Measurements from ENCODE around the gene RANBP3. TPM values are rescaled to one million over a fixed set of nuclear protein-coding genes. Genes with fewer than 3 reads are reported as not detected.

Gene RANBP3
- total RNA-seq, 2 experiments from 2014 or later = 74.3 to 90.2 TPM

- intact Hi-C loops (cut with micrococcal nuclease; ENCODE audit: unreplicated experiment) = no loop called here
- DNase-seq (ENCODE audit: low spot score) = no peak
- Histone ChIP-seq H3K4me3 (ENCODE audit: low read depth, low read length, poor library complexity, severe bottlenecking) (no peak overlapping the region), H3K4me1 (ENCODE audit: insufficient read depth, low read length, poor library complexity, severe bottlenecking) (no peaks in the 10 kb centered on the region), H3K9me3 (ENCODE audit: low read length) (no peaks in the 10 kb centered on the region), H4K20me1 (ENCODE audit: insufficient read depth, low read length) (no peaks in the 10 kb centered on the region), H2AFZ (ENCODE audit: low read length) (no peak overlapping the region), H3K9me2 (ENCODE audit: insufficient read depth, low read length) (no peaks in the 10 kb centered on the region), H3K27ac (ENCODE audit: low read depth, low read length, poor library complexity, severe bottlenecking) (no peak overlapping the region), H3K36me3 (ENCODE audit: insufficient read depth, low read length) (no peaks in the 10 kb centered on the region), H3K79me2 (ENCODE audit: insufficient read depth, low read depth, low read length) (no peaks in the 10 kb centered on the region), H3K4me2 (ENCODE audit: low read length) (no peak overlapping the region)
- POLR2A ChIA-PET = no interaction called here
- CTCF ChIA-PET (ENCODE audit: unreplicated experiment) = no interaction called here
- no peak for TF ChIP-seq EZH2phosphoT487 (IDR thresholded peaks at IDR 0.05; ENCODE audit: borderline replicate concordance, low read depth, low read length)
- TF ChIP-seq CTCF (conservative IDR thresholded peaks at IDR 0.05; ENCODE audit: low read length) = no peak
- no TSS peak for BruUV-seq (replicated peaks)
Observed at GRCh38 chr19:6015841-6016545, 38.1 kb upstream of the RANBP3 start.

- no peak overlapping the region for H3K27ac ChIP-seq (ENCODE audit: low read depth, low read length, poor library complexity, severe bottlenecking)
- no peaks in the 10 kb centered on the region for H3K4me1 ChIP-seq (ENCODE audit: insufficient read depth, low read length, poor library complexity, severe bottlenecking)
- no peaks in the 10 kb centered on the region for H3K79me2 ChIP-seq (ENCODE audit: insufficient read depth, low read depth, low read length)
- H3K9me3 ChIP-seq (ENCODE audit: low read length) = no peaks in the 10 kb centered on the region
- POLR2A ChIA-PET = no interaction called here
- H3K4me2 ChIP-seq (ENCODE audit: low read length) = no peak overlapping the region
- no peaks in the 10 kb centered on the region for H3K36me3 ChIP-seq (ENCODE audit: insufficient read depth, low read length)
- DNase-seq (ENCODE audit: low spot score) = no peak
- intact Hi-C loops (cut with micrococcal nuclease; ENCODE audit: unreplicated experiment) = no loop called here
- no TSS peak for BruUV-seq (replicated peaks)
- TF ChIP-seq EZH2phosphoT487 (IDR thresholded peaks at IDR 0.05; ENCODE audit: borderline replicate concordance, low read depth, low read length) (no peak), CTCF (conservative IDR thresholded peaks at IDR 0.05; ENCODE audit: low read length) (no peak)
- H4K20me1 ChIP-seq (ENCODE audit: insufficient read depth, low read length) = no peaks in the 10 kb centered on the region
- CTCF ChIA-PET (ENCODE audit: unreplicated experiment) = no interaction called here
- H3K9me2 ChIP-seq (ENCODE audit: insufficient read depth, low read length) = no peaks in the 10 kb centered on the region
- no peak overlapping the region for H2AFZ ChIP-seq (ENCODE audit: low read length)
- H3K4me3 ChIP-seq (ENCODE audit: low read depth, low read length, poor library complexity, severe bottlenecking) = no peak overlapping the region
Observed at GRCh38 chr19:6014551-6015135, 36.7 kb upstream of the RANBP3 start.
